Upper lobe of left lung (tissue), 4 donors: ENCODE results near the gene UCK2.

Source experiments
- CTCF ChIP-seq, 6 experiments: fragments of 450-650 bp in 4 of 6; fragments of 200-600 bp in 2 of 6; sonication (generic) in 2 of 6; IDR thresholded peaks; one replicate each; pipeline ENCODE4 v1.5.1; 2016 to 2019; ENCODE audit warnings: antibody characterized with exemption in 6 of 6
- POLR2A ChIP-seq, 4 donors: fragments of 450-650 bp; IDR thresholded peaks; one replicate each; pipeline ENCODE4 v1.5.1; 2016 to 2017; ENCODE audit warnings: antibody characterized with exemption in 4 of 4, mild to moderate bottlenecking in 2 of 4
- POLR2AphosphoS5 ChIP-seq, 2 donors: sonication (generic); formaldehyde crosslinking; IDR thresholded peaks; one replicate each; pipeline ENCODE4 v1.5.1; 2017; ENCODE audit warnings: antibody characterized with exemption in 2 of 2

GRCh38 chr1:165912638-165913037 is 85.2 kb downstream of the UCK2 start:
- TF ChIP-seq CTCF (IDR thresholded peaks at IDR 0.05), result no peak
- no peak for TF ChIP-seq POLR2A (IDR thresholded peaks at IDR 0.05)
- no peak for TF ChIP-seq POLR2AphosphoS5 (IDR thresholded peaks at IDR 0.05)
